Measurements from ENCODE around the gene SALL4. TPM values are rescaled to one million over a fixed set of nuclear protein-coding genes. Genes with fewer than 3 reads are reported as not detected.

The SALL4 gene
- total and polyA plus RNA-seq, 2 of the 8 experiments (the other 6 are each of a cell fraction or from before 2014, with no cell fraction given): 108 to 235 TPM

DNA sequence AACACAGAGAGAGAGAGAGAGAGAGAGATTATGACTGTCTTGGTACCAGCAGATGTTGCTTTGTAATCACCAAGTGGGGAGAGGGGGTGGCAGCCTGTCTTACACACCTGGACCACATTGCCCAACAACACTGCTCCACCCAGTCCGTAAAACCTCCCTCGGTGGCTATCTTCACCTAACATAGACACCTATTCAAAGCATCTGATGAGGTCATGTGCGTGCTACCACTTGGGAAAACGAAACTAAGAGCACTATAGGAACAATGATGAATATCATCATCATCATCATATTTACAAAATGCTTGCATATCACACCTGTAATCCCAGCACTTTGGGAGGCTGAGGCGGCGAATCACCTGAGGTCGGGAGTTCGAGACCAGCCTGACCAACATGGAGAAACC is 24.1 kb upstream of the SALL4 start:
- no peak overlapping the region for H3K4me3 ChIP-seq (ENCODE audit: extremely low read depth in 1 of 4, insufficient read depth in 2 of 4, low read depth in 3 of 4, low read length in 4 of 4)
- no peaks in the 10 kb centered on the region for H3K79me2 ChIP-seq (ENCODE audit: control insufficient read depth in 1 of 2, insufficient read depth in 2 of 2, low read length in 2 of 2)
- no peak overlapping the region for H3K14ac ChIP-seq (ENCODE audit: insufficient read length)
- H4K5ac ChIP-seq (ENCODE audit: insufficient read length, low read depth, low read length): no peak overlapping the region
- no peak overlapping the region for H2BK12ac ChIP-seq (ENCODE audit: low read depth, low read length)
- H3K9me3 ChIP-seq (ENCODE audit: insufficient read depth in 2 of 2, low read depth in 1 of 2, low read length in 1 of 2): no peaks in the 10 kb centered on the region
- no peak overlapping the region for H2BK5ac ChIP-seq (ENCODE audit: low read depth, low read length)
- H4K91ac ChIP-seq (replicated peaks; ENCODE audit: insufficient read length, low read length): no peak overlapping the region
- FAIRE-seq: no peak
- 92% methylated on average over 8 of the region's 8 CpGs; no CpG with 5 or more reads in 1 of the 2 experiments for WGBS, 2 experiments (ENCODE audit: extremely low coverage in 1 of 2, insufficient coverage in 1 of 2, insufficient read length in 1 of 2, insufficient replicate concordance in 2 of 2, low coverage in 1 of 2, low lambda C conversion rate in 2 of 2, missing lambda C conversion rate in 1 of 2)
- no peak overlapping the region for H2BK20ac ChIP-seq (ENCODE audit: low read length)
- H3K27me3 ChIP-seq (replicated peaks in 1 of 4; ENCODE audit: control insufficient read depth in 3 of 4, extremely low read depth in 1 of 4, insufficient read depth in 3 of 4, low read length in 3 of 4): no peaks in the 10 kb centered on the region
- no peak overlapping the region for H4K8ac ChIP-seq (ENCODE audit: extremely low read depth, insufficient read depth, low read length)
- no peak overlapping the region for H2BK15ac ChIP-seq (ENCODE audit: low read length)
- peaks cover 2 to 4% (median 3%) of the 10 kb centered on the region in 4 experiments; a peak in 3 of 7 replicates for H3K4me1 ChIP-seq (replicated peaks in 1 of 4; ENCODE audit: control insufficient read depth in 3 of 4, insufficient read depth in 4 of 4, low read length in 3 of 4)
- ChIA-PET CTCF (ENCODE audit: partially characterized antibody) (interaction anchor here (0.5 kb wide), 1 partner anchor 13 kb away, joined by 3 read pairs; no protein-coding TSS in a partner anchor), POLR2A (ENCODE audit: partially characterized antibody) (no interaction called here)
- H4K20me1 ChIP-seq (replicated peaks in 1 of 2; ENCODE audit: control insufficient read depth in 1 of 2, insufficient read depth in 2 of 2, low read length in 2 of 2): no peaks in the 10 kb centered on the region
- no peak overlapping the region for H3K27ac ChIP-seq (ENCODE audit: low read depth, low read length)
- no peaks in the 10 kb centered on the region for H3K79me1 ChIP-seq (ENCODE audit: low read depth, low read length)
- H3K4ac ChIP-seq (replicated peaks; ENCODE audit: insufficient read length, low read depth, low read length): no peak overlapping the region
- DNase-seq (ENCODE audit: low read depth in 1 of 2, low spot score in 2 of 2): no peak
- no peak overlapping the region for H3K23ac ChIP-seq (ENCODE audit: insufficient read length)
- H2AK5ac ChIP-seq (ENCODE audit: low read depth, low read length): no peak overlapping the region
- H3K4me2 ChIP-seq (ENCODE audit: insufficient read depth in 1 of 2, low read depth in 2 of 2, low read length in 2 of 2): no peak overlapping the region
- H3K23me2 ChIP-seq (ENCODE audit: low read depth, low read length): no peaks in the 10 kb centered on the region
- TF ChIP-seq ASH2L (IDR thresholded peaks at IDR 0.05; ENCODE audit: low read length) (no peak), CREB1 (IDR thresholded peaks at IDR 0.05) (no peak), BRCA1 (IDR thresholded peaks at IDR 0.05; ENCODE audit: low read depth, low read length) (no peak), POLR2A (IDR thresholded peaks at IDR 0.05; ENCODE audit: control extremely low read depth in 1 of 2, low read depth in 2 of 2, low read length in 2 of 2) (no peak)
- no peak overlapping the region for H3K9ac ChIP-seq (replicated peaks in 1 of 4; ENCODE audit: extremely low read depth in 1 of 4, low read depth in 3 of 4, low read length in 3 of 4)
- H3K36me3 ChIP-seq (ENCODE audit: control insufficient read depth in 2 of 4, insufficient read depth in 4 of 4, low read length in 3 of 4): no peaks in the 10 kb centered on the region
- H2BK120ac ChIP-seq (replicated peaks; ENCODE audit: low read depth, low read length): no peak overlapping the region
- no peak overlapping the region for H3K18ac ChIP-seq (ENCODE audit: extremely low read depth, low read length)
- H3K56ac ChIP-seq (replicated peaks; ENCODE audit: insufficient read length, low read depth, low read length): no peak overlapping the region
- no peak overlapping the region for H2AFZ ChIP-seq (ENCODE audit: low read length)
